Heart left ventricle (tissue), 13 donors: ENCODE data around the gene KPNB1.

ENCODE experiments used
- CTCF ChIP-seq, 12 donors: fragments of 200-600 bp; sonication (generic) in 4 of 12; IDR thresholded peaks; one replicate each; pipeline versions ENCODE4 v1.5.0 to v1.8.0; 2018 to 2022; ENCODE audit warnings: antibody characterized with exemption in 12 of 12, mild to moderate bottlenecking in 5 of 12
- POLR2A ChIP-seq, 2 donors: fragments of 450-650 bp; IDR thresholded peaks; one replicate each; pipeline ENCODE4 v1.6.1; 2017; ENCODE audit warnings: antibody characterized with exemption in 2 of 2, mild to moderate bottlenecking in 2 of 2, moderate library complexity in 2 of 2
- donor health status: ischemic (EF 13 %, LVEDD 7.1; RV severe dilation, severe dysfunction).
- donor health status: DM: no; HTN: yes; CAD: no.
- donor health status: DM: no; HTN: no; CAD: no.
- donor health status: ischemic (EF 25% LVEDD 6.9; RV normal size, moderate dysfunction).
- donor health status: ischemic (EF 25% LVEDD 5.7; RV mildly dilated, moderate dysfunction).
- donor health status: ischemic (EF 35%, LVEDD 5.7; RV mildly dilated, moderate dysfunction).
- donor health status: nonischemic (EF 11% LVEDD 7.7; RV severe dilation, severe dysfunction).
- donor health status: DM: yes; HTN: yes; CAD: no.
- donor health status: PGD.
- donor health status: ischemic (EF 29% LVEDD 5.4; RV normal size, mild dysfunction).
- donor health status: nonischemic (EF 23%, LVEDD 6.1; RV moderate dilation, normal function).

- TF ChIP-seq CTCF (IDR thresholded peaks at IDR 0.05) = peak; percentile 61 to 83 (median 74)
- TF ChIP-seq POLR2A (IDR thresholded peaks at IDR 0.05) = no peak
Observed at GRCh38 chr17:47663912-47664623, 14.3 kb downstream of the KPNB1 start.
